VCaP (cell line): Measurements from ENCODE around the gene AGTR1.
"Not testable (repeated sequence)": the region's sequence is repeated elsewhere in the genome, so short reads cannot be mapped to it uniquely, and the experiment has no call there.

Experiments used
- H3K27ac ChIP-seq: fragments of 450-650 bp; 2 replicates; pipeline ENCODE4 v1.5.1; 2017
- CTCF ChIP-seq: fragments of 450-650 bp; conservative IDR thresholded peaks from 2 replicates; pipeline ENCODE4 v1.5.1; 2017; ENCODE audit warnings: mild to moderate bottlenecking, moderate library complexity

Gene AGTR1

GRCh38 chr3:148746053-148746452, 48.4 kb downstream of the AGTR1 start:
- H3K27ac ChIP-seq: no peak overlapping the region
- TF ChIP-seq CTCF: no peak

- no peak overlapping the region for H3K27ac ChIP-seq
- no peak for TF ChIP-seq CTCF
Observed at GRCh38 chr3:148748283-148748682, 50.6 kb downstream of the AGTR1 start.

- H3K27ac ChIP-seq: no peak overlapping the region
- no peak for TF ChIP-seq CTCF
Observed at GRCh38 chr3:148750296-148750695, 52.6 kb downstream of the AGTR1 start.

GRCh38 chr3:148751461-148751860, 53.8 kb downstream of the AGTR1 start:
- H3K27ac ChIP-seq: no peak overlapping the region
- no peak for TF ChIP-seq CTCF

- H3K27ac ChIP-seq: not testable (repeated sequence)
Observed at GRCh38 chr3:148753385-148753784, 55.7 kb downstream of the AGTR1 start.

- no peak overlapping the region for H3K27ac ChIP-seq
- no peak for TF ChIP-seq CTCF
Observed at GRCh38 chr3:148755570-148755969, 57.9 kb downstream of the AGTR1 start.

GRCh38 chr3:148756311-148756710, 58.6 kb downstream of the AGTR1 start:
- TF ChIP-seq CTCF: no peak

GRCh38 chr3:148757238-148758215, 59.8 kb downstream of the AGTR1 start:
- no peak for TF ChIP-seq CTCF
- no peak overlapping the region for H3K27ac ChIP-seq

More at GRCh38 chr3:148756311-148756710, 58.6 kb downstream of the AGTR1 start:
- no peak overlapping the region for H3K27ac ChIP-seq
